Cardiac muscle cell (in vitro differentiated cells and primary cell): ENCODE measurements around the gene ZBTB49. TPM values are rescaled to one million over a fixed set of nuclear protein-coding genes. Genes with fewer than 3 reads are reported as not detected.
"Not testable (repeated sequence)": the region's sequence is repeated elsewhere in the genome, so short reads cannot be mapped to it uniquely, and the experiment has no call there.

Experiments
- DNase-seq, 2 donors: peaks; one replicate each; pipeline versions ENCODE4 v3.0.0 to v3.0.0-alpha.2; 2010 to 2017; ENCODE audit warnings: low read depth in 1 of 2, low spot score in 1 of 2
- H3K27ac ChIP-seq: fragments of 200-600 bp; sonication (generic); 2 replicates; pipeline ENCODE4 v1.5.1; 2016
- H3K27me3 ChIP-seq: fragments of 200-600 bp; sonication (generic); 2 replicates; pipeline ENCODE4 v1.6.0; 2016; ENCODE audit warnings: control low read depth
- H3K36me3 ChIP-seq: fragments of 200-600 bp; sonication (generic); 2 replicates; pipeline ENCODE4 v1.5.1; 2016; ENCODE audit warnings: control low read depth
- H3K4me1 ChIP-seq: fragments of 200-600 bp; sonication (generic); 2 replicates; pipeline ENCODE4 v1.8.1; 2017; ENCODE audit warnings: low read depth, mild to moderate bottlenecking, mixed run types
- H3K4me3 ChIP-seq: fragments of 200-600 bp; sonication (generic); 2 replicates; pipeline ENCODE4 v1.5.1; 2016; ENCODE audit warnings: mild to moderate bottlenecking
- H3K9me3 ChIP-seq: fragments of 200-600 bp; sonication (generic); 2 replicates; pipeline ENCODE4 v1.5.1; 2017; ENCODE audit warnings: low read depth, mild to moderate bottlenecking, control low read depth
- polyA plus RNA-seq: library from polyadenylated mRNA; unstranded; fragments of >200 nt; fragmentation: Nextera tagmentation; extraction: Ambion mirVana; gene quantifications from 2 replicates; pipeline ENCODE4 v1.2.1, GENCODE V29; 2016
- total RNA-seq: library from RNA; depleted of rRNA; stranded (reverse); fragments of >200 nt; gene quantifications from 2 replicates; pipeline ENCODE4 v1.2.3, GENCODE V29; 2016
- TF ChIP-seq, protein P1 (sequence below): IDR thresholded peaks from 2 replicates; pipeline ENCODE4 v1.5.1; 2012; ENCODE audit warnings: low read depth, mild to moderate bottlenecking, low read length

Gene ZBTB49
- total and polyA plus RNA-seq, 2 experiments from 2014 or later, result 6.0 to 7.7 TPM

DNA sequence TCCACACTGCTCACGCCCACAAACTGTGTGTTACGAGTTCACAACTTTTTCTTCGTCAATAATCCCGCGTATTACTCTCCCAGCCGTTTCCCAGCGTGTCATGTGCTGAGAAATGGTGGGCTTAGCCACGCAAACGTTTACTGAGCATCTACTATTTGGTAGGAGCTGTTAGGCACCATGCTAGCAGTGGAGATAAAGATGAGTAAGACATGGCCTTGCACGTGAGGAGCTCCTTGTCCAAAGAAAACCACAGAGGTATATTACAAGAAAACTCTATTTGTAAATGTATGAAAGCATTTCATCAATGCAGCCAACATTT, 41.2 kb upstream of the ZBTB49 start:
- peaks cover 15% of the 10 kb centered on the region for H3K36me3 ChIP-seq
- H3K4me3 ChIP-seq, result peak overlapping the region; percentile 89
- no peak for DNase-seq
- H3K4me1 ChIP-seq, result peaks cover 14% of the 10 kb centered on the region
- TF ChIP-seq, protein P1, sequence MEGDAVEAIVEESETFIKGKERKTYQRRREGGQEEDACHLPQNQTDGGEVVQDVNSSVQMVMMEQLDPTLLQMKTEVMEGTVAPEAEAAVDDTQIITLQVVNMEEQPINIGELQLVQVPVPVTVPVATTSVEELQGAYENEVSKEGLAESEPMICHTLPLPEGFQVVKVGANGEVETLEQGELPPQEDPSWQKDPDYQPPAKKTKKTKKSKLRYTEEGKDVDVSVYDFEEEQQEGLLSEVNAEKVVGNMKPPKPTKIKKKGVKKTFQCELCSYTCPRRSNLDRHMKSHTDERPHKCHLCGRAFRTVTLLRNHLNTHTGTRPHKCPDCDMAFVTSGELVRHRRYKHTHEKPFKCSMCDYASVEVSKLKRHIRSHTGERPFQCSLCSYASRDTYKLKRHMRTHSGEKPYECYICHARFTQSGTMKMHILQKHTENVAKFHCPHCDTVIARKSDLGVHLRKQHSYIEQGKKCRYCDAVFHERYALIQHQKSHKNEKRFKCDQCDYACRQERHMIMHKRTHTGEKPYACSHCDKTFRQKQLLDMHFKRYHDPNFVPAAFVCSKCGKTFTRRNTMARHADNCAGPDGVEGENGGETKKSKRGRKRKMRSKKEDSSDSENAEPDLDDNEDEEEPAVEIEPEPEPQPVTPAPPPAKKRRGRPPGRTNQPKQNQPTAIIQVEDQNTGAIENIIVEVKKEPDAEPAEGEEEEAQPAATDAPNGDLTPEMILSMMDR, result no peak
- H3K9me3 ChIP-seq, result no peaks in the 10 kb centered on the region
- H3K27me3 ChIP-seq, result peaks cover 10% of the 10 kb centered on the region
- peak overlapping the region; percentile 95 for H3K27ac ChIP-seq

DNA sequence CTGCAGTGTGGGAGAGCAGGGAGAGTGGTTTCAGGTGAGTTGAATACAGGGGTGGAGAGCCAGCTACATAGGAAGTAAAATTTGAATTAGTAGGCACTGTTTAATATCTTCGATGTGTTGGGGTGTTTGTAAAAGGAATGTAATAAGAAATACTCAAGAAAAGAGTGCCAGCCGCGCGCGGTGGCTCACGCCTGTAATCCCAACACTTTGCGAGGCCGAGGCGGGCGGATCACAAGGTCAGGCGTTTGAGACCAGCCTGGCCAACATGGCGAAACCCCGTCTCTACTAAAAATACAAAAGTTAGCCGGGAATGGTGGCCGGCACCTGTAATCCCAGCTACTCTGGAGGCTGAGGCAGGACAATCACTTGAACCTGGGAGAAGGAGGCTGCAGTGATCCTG, 40.7 kb upstream of the ZBTB49 start:
- DNase-seq, H3K9me3 ChIP-seq, H3K4me3 ChIP-seq: not testable (repeated sequence)
- peak overlapping the region; percentile 95 for H3K27ac ChIP-seq
- peaks cover 14% of the 10 kb centered on the region for H3K27me3 ChIP-seq
- H3K4me1 ChIP-seq, result peaks cover 14% of the 10 kb centered on the region
- peaks cover 15% of the 10 kb centered on the region for H3K36me3 ChIP-seq

DNA sequence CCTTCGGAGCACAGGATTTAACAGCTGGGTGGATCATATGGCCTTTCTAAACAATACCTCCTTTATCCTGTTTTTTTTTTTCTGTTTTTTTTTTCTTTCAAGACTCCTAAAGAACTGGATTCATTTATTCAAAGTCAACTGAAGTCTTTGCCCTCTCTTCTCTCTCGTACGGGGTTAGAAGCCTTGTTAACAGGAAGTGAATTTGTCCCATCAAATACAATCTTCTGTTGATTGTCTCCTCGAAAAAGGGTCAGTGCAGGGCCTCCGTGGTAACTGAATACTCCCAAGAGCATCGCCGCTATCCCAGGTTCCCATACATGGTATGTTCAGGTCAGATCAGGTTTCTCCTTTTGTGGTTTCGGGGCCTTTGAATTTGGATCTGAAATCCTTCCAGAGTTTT, 40.2 kb upstream of the ZBTB49 start:
- peaks cover 13% of the 10 kb centered on the region for H3K36me3 ChIP-seq
- TF ChIP-seq, protein P1, result no peak
- no peak overlapping the region for H3K4me3 ChIP-seq
- peaks cover 17% of the 10 kb centered on the region for H3K27me3 ChIP-seq
- DNase-seq, result no peak
- no peaks in the 10 kb centered on the region for H3K9me3 ChIP-seq
- peaks cover 14% of the 10 kb centered on the region for H3K4me1 ChIP-seq
- no peak overlapping the region for H3K27ac ChIP-seq

GRCh38 chr4:4254199-4254598, 35.9 kb upstream of the ZBTB49 start:
- Histone ChIP-seq H3K27ac (no peak overlapping the region), H3K36me3 (no peaks in the 10 kb centered on the region), H3K27me3 (peaks cover 32% of the 10 kb centered on the region), H3K4me1 (peaks cover 1% of the 10 kb centered on the region), H3K4me3 (no peak overlapping the region), H3K9me3 (no peaks in the 10 kb centered on the region)
- TF ChIP-seq, protein P1, result no peak
- no peak for DNase-seq

GRCh38 chr4:4254666-4255065, 35.4 kb upstream of the ZBTB49 start:
- no peak for DNase-seq
- no peaks in the 10 kb centered on the region for H3K36me3 ChIP-seq
- H3K27ac ChIP-seq, result no peak overlapping the region
- peaks cover 32% of the 10 kb centered on the region for H3K27me3 ChIP-seq
- no peaks in the 10 kb centered on the region for H3K9me3 ChIP-seq
- TF ChIP-seq, protein P1, result no peak
- no peak overlapping the region for H3K4me3 ChIP-seq
- H3K4me1 ChIP-seq, result no peaks in the 10 kb centered on the region

GRCh38 chr4:4256799-4257198, 33.3 kb upstream of the ZBTB49 start:
- Histone ChIP-seq H3K27ac (no peak overlapping the region), H3K4me1 (no peaks in the 10 kb centered on the region), H3K4me3 (no peak overlapping the region), H3K36me3 (no peaks in the 10 kb centered on the region), H3K9me3 (no peaks in the 10 kb centered on the region), H3K27me3 (peaks cover 22% of the 10 kb centered on the region)
- TF ChIP-seq, protein P1, result no peak
- no peak for DNase-seq

DNA sequence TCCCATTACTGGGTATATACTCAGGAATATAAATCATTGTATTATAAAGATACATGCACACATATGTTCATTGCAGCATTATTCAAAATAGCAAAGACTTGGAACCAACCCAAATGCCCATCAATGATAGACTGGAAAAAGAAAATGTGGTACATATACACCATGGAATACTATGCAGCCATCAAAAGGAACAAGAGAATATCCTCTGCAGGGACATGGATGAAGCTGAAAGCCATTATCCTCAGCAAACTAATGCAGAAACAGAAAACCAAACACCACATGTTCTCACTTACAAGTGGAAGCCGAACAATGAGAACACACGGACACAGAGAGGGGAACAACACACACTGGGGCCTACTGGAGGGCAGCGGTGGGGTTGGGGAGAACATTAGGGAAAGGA, 32.3 kb upstream of the ZBTB49 start:
- not testable (repeated sequence) for H3K4me1 ChIP-seq, H3K9me3 ChIP-seq, H3K27ac ChIP-seq, H3K4me3 ChIP-seq, H3K36me3 ChIP-seq, DNase-seq
- H3K27me3 ChIP-seq, result peaks cover 22% of the 10 kb centered on the region
